HTR-8/SVneo (cell line): ENCODE data around the gene NCOA7.

ENCODE experiments used
- DNase-seq: peaks from one replicate; pipeline ENCODE4 v3.0.0; 2011; ENCODE audit warnings: low spot score, mixed read lengths; ENCODE audit not compliant: insufficient read length
- FAIRE-seq: peaks from 2 replicates; lab custom pipeline; 2011; peaks lifted over from hg19 to GRCh38; lab: Jason Lieb, UNC

Gene NCOA7

DNA sequence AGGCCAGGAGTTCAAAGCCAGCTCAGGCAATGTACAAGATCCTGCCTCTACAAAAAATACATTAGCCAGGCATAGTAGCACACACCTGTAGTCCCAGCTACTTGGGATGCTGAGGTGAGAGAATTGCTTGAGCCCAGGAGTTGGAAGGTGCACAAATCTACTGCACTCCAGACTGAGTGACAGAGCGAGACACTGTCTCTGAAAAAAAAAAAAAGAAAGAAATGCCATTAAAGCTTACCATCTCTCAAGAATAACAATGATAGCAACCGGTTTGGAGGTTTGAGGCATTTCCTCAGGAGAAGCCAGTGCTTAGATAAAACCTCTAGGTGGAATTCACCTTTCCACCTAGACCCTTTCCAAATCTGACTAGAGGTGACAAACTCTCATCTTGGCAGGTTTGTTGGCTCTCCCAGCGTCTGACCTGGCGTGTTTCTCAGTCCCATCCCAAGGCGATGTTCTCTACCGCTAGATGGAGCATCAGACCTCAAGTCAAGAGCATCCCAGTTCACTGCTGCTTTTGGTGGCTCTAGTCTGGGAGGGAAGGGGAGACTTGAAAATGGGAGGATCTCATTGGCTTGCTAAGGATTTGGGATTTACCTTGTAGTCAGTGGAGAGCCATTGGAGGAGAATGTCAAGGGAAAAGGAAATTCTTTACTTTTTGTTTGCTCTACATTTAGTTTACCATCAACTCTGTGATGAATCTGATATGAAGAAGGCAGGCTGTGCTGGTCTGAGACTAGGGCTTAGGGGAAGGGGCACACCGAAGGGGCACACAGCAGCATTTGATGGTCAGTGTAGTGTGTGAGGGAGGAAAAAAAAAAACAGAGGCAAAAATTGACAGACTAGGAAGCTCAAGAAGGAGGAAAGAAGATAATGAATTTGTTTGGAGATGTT, 67.9 kb downstream of the NCOA7 start:
- peak; percentile 89 for FAIRE-seq

GRCh38 chr6:125859727-125860126, 69.0 kb downstream of the NCOA7 start:
- FAIRE-seq (no peak), DNase-seq (no peak)

More for the DNA sequence above, 67.9 kb downstream of the NCOA7 start:
- DNase-seq = peak; percentile 76

GRCh38 chr6:125863023-125863422, 72.3 kb downstream of the NCOA7 start:
- FAIRE-seq = no peak
- DNase-seq = no peak

- DNase-seq (no peak), FAIRE-seq (no peak)
Measured at GRCh38 chr6:125865015-125865414, 74.3 kb downstream of the NCOA7 start.

GRCh38 chr6:125866433-125866832, 75.7 kb downstream of the NCOA7 start:
- DNase-seq = no peak
- FAIRE-seq = no peak

DNA sequence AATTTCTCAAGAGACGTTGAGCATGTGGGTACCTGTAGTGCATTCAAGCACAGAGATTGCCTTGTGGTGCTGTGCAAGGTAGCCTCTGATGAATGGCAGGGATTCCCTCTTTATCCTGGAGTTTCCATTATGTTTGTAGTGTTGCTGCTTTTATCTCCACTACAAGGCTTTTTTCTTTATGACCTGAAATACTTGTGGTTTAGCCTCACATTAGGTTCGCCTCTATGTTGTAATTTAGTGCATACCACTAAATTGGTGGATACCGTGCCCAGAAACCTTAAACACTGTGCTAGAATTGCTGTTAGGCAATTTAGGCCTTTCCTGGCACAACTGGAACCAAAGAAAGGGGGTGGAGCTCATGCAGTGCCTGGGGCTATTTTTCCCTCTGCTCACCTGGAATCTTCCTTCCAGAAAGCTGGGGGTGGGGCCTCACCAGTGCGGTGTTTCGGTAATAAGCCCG, 76.8 kb downstream of the NCOA7 start:
- FAIRE-seq = no peak
- DNase-seq = peak; percentile 34

GRCh38 chr6:125868252-125868651, 77.5 kb downstream of the NCOA7 start:
- FAIRE-seq = no peak
- no peak for DNase-seq

DNA sequence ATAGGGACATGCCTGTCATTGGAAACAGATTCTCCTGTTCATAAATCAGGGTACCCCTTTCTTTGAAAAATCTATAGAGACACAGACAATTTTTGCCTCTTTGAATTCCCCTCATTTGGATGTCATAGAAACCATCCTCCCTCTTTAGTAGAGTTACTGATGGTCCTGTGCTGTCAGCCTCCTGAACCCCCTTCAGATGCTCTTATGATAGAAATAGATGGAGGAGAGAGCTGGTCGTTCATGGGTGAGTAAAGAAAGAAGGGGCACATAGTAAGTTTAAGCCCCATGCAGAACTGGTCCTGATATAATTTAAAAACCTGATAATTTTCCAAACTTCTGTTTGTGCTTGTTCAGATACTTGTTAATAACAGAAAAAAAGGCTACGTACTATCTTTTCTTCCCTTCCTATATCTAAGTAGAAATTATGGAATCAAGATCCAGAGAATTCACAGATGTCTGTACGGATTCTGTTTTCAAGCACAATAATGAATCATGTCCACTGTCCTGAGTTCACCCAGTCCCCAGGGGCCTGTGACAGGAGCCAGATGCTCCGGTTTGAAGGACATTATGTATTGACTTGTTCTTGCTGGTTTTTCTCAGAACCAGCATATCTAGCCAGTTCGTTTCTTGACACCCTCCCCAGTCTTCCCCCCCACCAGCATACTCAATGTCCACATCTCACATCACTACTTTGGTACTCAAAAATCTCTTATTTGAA, 78.1 kb downstream of the NCOA7 start:
- FAIRE-seq (no peak), DNase-seq (no peak)

- DNase-seq (no peak), FAIRE-seq (peak; percentile 51)
Measured at GRCh38 chr6:125869427-125869826, 78.7 kb downstream of the NCOA7 start.

DNA sequence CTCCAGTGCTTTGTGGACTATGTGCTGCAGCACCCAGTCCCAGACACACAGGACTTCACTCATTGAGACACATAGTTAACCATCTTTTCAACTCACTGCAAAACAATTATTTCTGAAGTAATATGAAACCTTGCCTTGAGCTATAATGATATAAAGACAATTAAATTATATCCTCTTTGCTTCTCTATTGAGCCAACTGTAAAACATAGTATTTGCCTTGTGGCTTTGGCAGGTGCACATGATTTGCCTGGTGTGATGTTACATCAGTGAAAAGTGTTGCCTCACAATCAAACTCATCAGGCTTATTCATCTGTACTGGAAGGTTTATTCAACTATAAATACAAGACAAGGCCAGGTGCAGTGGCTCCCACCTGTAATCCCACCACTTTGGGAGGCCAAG, 80.6 kb downstream of the NCOA7 start:
- no peak for FAIRE-seq
- DNase-seq = no peak

DNA sequence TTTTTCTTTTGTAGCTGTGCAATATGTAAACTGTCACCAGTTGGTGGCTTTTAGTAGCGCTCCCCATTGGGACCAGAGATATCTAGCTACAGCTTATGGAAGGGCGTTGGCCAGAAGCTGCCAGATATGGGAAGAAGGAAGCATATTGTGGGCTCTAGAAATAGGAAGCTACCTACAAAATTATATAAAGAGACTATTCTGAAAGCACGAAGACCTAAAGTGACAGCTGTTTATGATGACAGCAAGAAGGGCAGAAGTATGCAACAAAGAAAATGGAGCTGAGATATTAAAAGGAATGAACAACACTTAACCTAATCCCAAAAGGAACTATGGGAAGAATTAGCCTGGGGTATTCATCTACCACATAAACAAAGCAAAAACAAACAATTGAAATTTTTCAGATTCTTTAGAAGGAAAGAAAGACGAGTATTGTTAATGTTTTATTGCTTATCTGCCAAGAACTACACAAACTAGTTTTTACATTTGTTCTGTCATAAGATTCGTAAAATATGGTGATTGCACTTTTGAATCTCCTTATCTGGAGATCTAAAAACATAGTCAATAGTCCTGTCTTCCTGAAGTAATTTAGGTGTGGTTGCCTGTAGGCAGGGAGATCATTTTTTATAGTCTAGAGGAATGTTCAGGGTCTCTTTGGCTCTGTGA, 81.6 kb downstream of the NCOA7 start:
- peak; percentile 19 for DNase-seq
- FAIRE-seq = no peak

GRCh38 chr6:125882243-125882642, 91.5 kb downstream of the NCOA7 start:
- FAIRE-seq (no peak), DNase-seq (no peak)

- FAIRE-seq (no peak), DNase-seq (no peak)
Measured at GRCh38 chr6:125884634-125885371, 94.0 kb downstream of the NCOA7 start.

DNA sequence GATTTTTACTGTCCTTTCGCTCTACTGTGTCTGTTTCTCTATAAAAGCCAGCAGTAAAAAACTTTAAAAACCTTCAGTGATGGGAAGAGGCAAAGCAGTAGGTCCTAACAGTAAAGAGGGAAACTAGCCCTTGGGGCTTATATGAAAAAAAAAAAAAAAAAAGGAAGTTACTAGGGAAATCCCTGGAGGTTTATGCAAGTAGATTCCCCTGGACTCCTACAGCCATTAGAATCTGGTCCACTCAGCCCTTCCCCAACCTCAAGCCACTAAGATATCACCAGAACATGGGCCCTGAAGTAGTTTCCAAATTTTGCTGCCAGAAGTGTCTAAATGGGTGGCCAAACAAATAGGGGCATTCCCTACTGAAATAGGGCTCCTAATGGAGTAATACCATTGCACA, 95.3 kb downstream of the NCOA7 start:
- FAIRE-seq (no peak), DNase-seq (no peak)

- FAIRE-seq = peak; percentile 20
Measured at GRCh38 chr6:125886914-125887313, 96.2 kb downstream of the NCOA7 start.

DNA sequence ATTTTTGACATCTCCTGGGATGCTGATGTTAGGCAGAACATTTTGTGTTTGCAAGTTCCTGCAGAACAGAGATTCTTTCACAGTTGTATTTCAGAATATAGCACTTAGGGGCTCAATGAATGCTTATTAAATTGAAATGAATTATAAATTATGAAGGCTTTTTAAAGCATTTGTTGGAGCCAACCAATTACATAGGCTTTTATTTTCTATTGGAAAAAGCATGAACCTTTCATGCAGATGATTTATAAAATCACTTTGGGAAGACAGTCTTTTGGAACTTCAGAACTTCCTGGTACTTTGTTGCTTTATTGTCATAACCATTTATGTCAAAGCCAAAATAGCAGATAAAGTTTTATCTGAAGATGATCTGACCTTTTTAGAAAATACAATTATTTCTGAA, 96.6 kb downstream of the NCOA7 start:
- FAIRE-seq = no peak

More at GRCh38 chr6:125886914-125887313, 96.2 kb downstream of the NCOA7 start:
- DNase-seq = no peak

GRCh38 chr6:125888989-125889656, 98.4 kb downstream of the NCOA7 start:
- DNase-seq (no peak), FAIRE-seq (no peak)

More for the DNA sequence above, 96.6 kb downstream of the NCOA7 start:
- DNase-seq = no peak

GRCh38 chr6:125899726-125900182, 109.0 kb downstream of the NCOA7 start:
- DNase-seq (no peak), FAIRE-seq (no peak)

- DNase-seq (no peak), FAIRE-seq (no peak)
Measured at GRCh38 chr6:125904871-125905270, 114.1 kb downstream of the NCOA7 start.
